GM23338 (cell line): ENCODE results near the gene CD2AP. TPM values are rescaled to one million over a fixed set of nuclear protein-coding genes. Genes with fewer than 3 reads are reported as not detected.

ENCODE experiments used
- ATAC-seq: fragments of 200-7000 bp; cut with Tn5 transposase; 3 replicates; pipeline ENCODE4 v1.9.1; 2020
- DNase-seq: peaks from one replicate; pipeline ENCODE4 v3.0.0-alpha.2; 2015; ENCODE audit warnings: low spot score
- H2AFZ ChIP-seq: fragments of 200-600 bp; sonication (generic); 2 replicates; pipeline ENCODE4 v1.8.0; 2016; ENCODE audit warnings: antibody characterized with exemption, mild to moderate bottlenecking, moderate library complexity
- H3F3A ChIP-seq: fragments of 200-600 bp; sonication (generic); replicated peaks from 2 replicates; pipeline ENCODE4 v1.8.0; 2017; ENCODE audit warnings: antibody characterized with exemption, mixed run types, low read depth
- H3K27ac ChIP-seq: fragments of 200-600 bp; sonication (generic); 2 replicates; pipeline ENCODE4 v1.6.1; 2016; ENCODE audit warnings: low read depth
- H3K27me3 ChIP-seq: fragments of 200-600 bp; sonication (generic); 2 replicates; pipeline ENCODE4 v1.8.0; 2016; ENCODE audit warnings: mild to moderate bottlenecking, mixed run types, moderate library complexity; ENCODE audit not compliant: insufficient read depth
- H3K36me3 ChIP-seq: fragments of 200-600 bp; sonication (generic); 2 replicates; pipeline ENCODE4 v1.8.0; 2016; ENCODE audit warnings: mild to moderate bottlenecking; ENCODE audit not compliant: insufficient read depth
- H3K4me1 ChIP-seq: fragments of 200-600 bp; sonication (generic); 2 replicates; pipeline ENCODE4 v1.8.0; 2016; ENCODE audit warnings: mild to moderate bottlenecking, moderate library complexity; ENCODE audit not compliant: insufficient read depth
- H3K4me2 ChIP-seq: fragments of 200-600 bp; sonication (generic); 2 replicates; pipeline ENCODE4 v1.7.1; 2017; ENCODE audit warnings: mixed run types
- H3K4me3 ChIP-seq: fragments of 200-600 bp; sonication (generic); 2 replicates; pipeline ENCODE4 v1.6.1; 2016; ENCODE audit warnings: mixed run types
- H3K79me2 ChIP-seq: fragments of 200-600 bp; sonication (generic); replicated peaks from 2 replicates; pipeline ENCODE4 v1.8.0; 2017; ENCODE audit warnings: mild to moderate bottlenecking; ENCODE audit not compliant: insufficient read depth
- H3K9me2 ChIP-seq: fragments of 200-600 bp; sonication (generic); 2 replicates; pipeline ENCODE4 v1.8.0; 2017; ENCODE audit not compliant: insufficient read depth
- H4K20me1 ChIP-seq: fragments of 200-600 bp; sonication (generic); replicated peaks from 2 replicates; pipeline ENCODE4 v1.8.0; 2017; ENCODE audit warnings: mild to moderate bottlenecking; ENCODE audit not compliant: insufficient read depth
- H3K27ac Mint-ChIP-seq: 2 replicates; pipeline ENCODE4 v1.8.0; 2020; ENCODE audit warnings: inconsistent platforms, mild to moderate bottlenecking, moderate library complexity, mixed read lengths
- H3K27me3 Mint-ChIP-seq: 3 replicates; pipeline ENCODE4 v1.8.0; 2022; ENCODE audit warnings: low read depth, mild to moderate bottlenecking, moderate library complexity, mixed read lengths, inconsistent platforms; ENCODE audit not compliant: insufficient read depth, poor library complexity
- H3K36me3 Mint-ChIP-seq: 3 replicates; pipeline ENCODE4 v1.8.0; 2021; ENCODE audit warnings: low read depth, mild to moderate bottlenecking, inconsistent platforms, moderate library complexity, mixed read lengths
- H3K4me1 Mint-ChIP-seq: 3 replicates; pipeline ENCODE4 v1.8.0; 2020; ENCODE audit warnings: mild to moderate bottlenecking, inconsistent platforms, mixed read lengths
- H3K4me3 Mint-ChIP-seq: 3 replicates; pipeline ENCODE4 v1.8.0; 2021; ENCODE audit warnings: moderate library complexity, mild to moderate bottlenecking, inconsistent platforms, mixed read lengths
- H3K9me3 Mint-ChIP-seq: 3 replicates; pipeline ENCODE4 v1.8.0; 2020; ENCODE audit warnings: moderate library complexity, mild to moderate bottlenecking, inconsistent platforms, mixed read lengths
- CTCF ChIP-seq, 2 experiments: fragments of 200-600 bp in 1 of 2; sonication (generic) in 1 of 2; conservative IDR thresholded peaks; 2 replicates each; pipeline versions ENCODE4 v1.5.1 to v1.6.1; 2016 to 2017; ENCODE audit warnings: antibody characterized with exemption in 2 of 2, low read depth in 2 of 2, mild to moderate bottlenecking in 2 of 2, moderate library complexity in 1 of 2
- ETS1 ChIP-seq: IDR thresholded peaks from 2 replicates; pipeline ENCODE4 v1.6.1; 2016; ENCODE audit warnings: antibody characterized with exemption
- EZH2 ChIP-seq: fragments of 200-600 bp; sonication (generic); IDR thresholded peaks from one replicate; pipeline ENCODE4 v1.8.0; 2017; ENCODE audit warnings: antibody characterized with exemption, mild to moderate bottlenecking, low read depth; ENCODE audit not compliant: unreplicated experiment
- JUNB ChIP-seq: IDR thresholded peaks from one replicate; pipeline ENCODE4 v1.6.1; 2016; ENCODE audit warnings: antibody characterized with exemption; ENCODE audit not compliant: unreplicated experiment
- NANOG ChIP-seq: IDR thresholded peaks from 2 replicates; pipeline ENCODE4 v1.6.1; 2016; ENCODE audit warnings: antibody characterized with exemption, borderline replicate concordance
- REST ChIP-seq: IDR thresholded peaks from one replicate; pipeline ENCODE4 v1.6.1; 2018; ENCODE audit warnings: antibody characterized with exemption; ENCODE audit not compliant: unreplicated experiment
- STAT1 ChIP-seq: IDR thresholded peaks from one replicate; pipeline ENCODE4 v1.6.1; 2016; ENCODE audit warnings: antibody characterized with exemption; ENCODE audit not compliant: unreplicated experiment
- ZNF114 ChIP-seq: fragments of 250-450 bp; sonication (Bioruptor Pico); IDR thresholded peaks from 2 replicates; pipeline ENCODE4 v1.5.0; 2020; ENCODE audit warnings: mild to moderate bottlenecking, moderate library complexity
- ZNF331 ChIP-seq: fragments of 250-450 bp; sonication (Bioruptor Pico); IDR thresholded peaks from 2 replicates; pipeline ENCODE4 v1.5.0; 2020; ENCODE audit warnings: low read depth, mild to moderate bottlenecking, moderate library complexity
- ZNF462 ChIP-seq: fragments of 250-450 bp; sonication (Bioruptor Pico); IDR thresholded peaks from 2 replicates; pipeline ENCODE4 v1.5.0; 2020; ENCODE audit warnings: mild to moderate bottlenecking, moderate library complexity
- polyA plus RNA-seq: library from polyadenylated mRNA; unstranded; fragments of >200 nt; fragmentation: Nextera tagmentation; extraction: Ambion mirVana; gene quantifications from 2 replicates; pipeline ENCODE4 v1.2.1, GENCODE V29; 2016
- total RNA-seq: library from RNA; depleted of rRNA; stranded (reverse); fragments of >200 nt; shearing (Covaris generic); gene quantifications from 2 replicates; pipeline ENCODE4 v1.2.3, GENCODE V29; 2014

The CD2AP gene
- total and polyA plus RNA-seq, 2 experiments from 2014 or later: 38.0 to 93.2 TPM

GRCh38 chr6:47447722-47448121, 29.9 kb upstream of the CD2AP start (continued):
- no peak for TF ChIP-seq ZNF462 (CRISPR knock-in tag)

GRCh38 chr6:47451162-47451561, 26.4 kb upstream of the CD2AP start:
- Mint-ChIP-seq H3K9me3 (no peaks in the 10 kb centered on the region), H3K4me1 (peaks cover 7% of the 10 kb centered on the region; the same call in 2 of the 3 replicates), H3K36me3 (no peaks in the 10 kb centered on the region), H3K27me3 (no peaks in the 10 kb centered on the region), H3K27ac (no peak overlapping the region), H3K4me3 (no peak overlapping the region)
- H3K27ac ChIP-seq: no peak overlapping the region
- DNase-seq: no peak
- H3K4me3 ChIP-seq: no peak overlapping the region
- peaks cover 8% of the 10 kb centered on the region for H3K4me1 ChIP-seq
- H2AFZ ChIP-seq: peak overlapping the region; percentile 15; the same call in 1 of the 2 replicates
- H3K9me2 ChIP-seq: no peaks in the 10 kb centered on the region
- ATAC-seq: no peak
- H3K4me2 ChIP-seq: no peak overlapping the region
- H3K79me2 ChIP-seq: no peaks in the 10 kb centered on the region
- H3K27me3 ChIP-seq: no peaks in the 10 kb centered on the region
- H3K36me3 ChIP-seq: no peaks in the 10 kb centered on the region
- H4K20me1 ChIP-seq: no peaks in the 10 kb centered on the region
- no peaks in the 10 kb centered on the region for H3F3A ChIP-seq
- no peak for TF ChIP-seq NANOG
- no peak for TF ChIP-seq ZNF331
- TF ChIP-seq STAT1: no peak
- TF ChIP-seq JUNB: no peak
- no peak for TF ChIP-seq CTCF (conservative IDR thresholded peaks at IDR 0.05; ENCODE audit: low read depth in 2 of 2)
- TF ChIP-seq ZNF114: no peak
- TF ChIP-seq EZH2: no peak
- no peak for TF ChIP-seq REST
- TF ChIP-seq ETS1: no peak
